A549 (cell line): ENCODE data around the gene ACADL. TPM values are rescaled to one million over a fixed set of nuclear protein-coding genes. Genes with fewer than 3 reads are reported as not detected.

Source experiments
- ATAC-seq, 2 experiments: fragments of 200-7000 bp in 1 of 2; fragments of >200 bp in 1 of 2; cut with Nextera tagmentation in 1 of 2; cut with Tn5 transposase in 1 of 2; 3 replicates each; pipeline versions ENCODE4 v1.8.0 to v1.9.1; 2018 to 2020; ENCODE audit warnings: mild to moderate bottlenecking in 1 of 2, moderate library complexity in 1 of 2
- CTCF ChIA-PET: fragments of 300-600 bp; sonication (Branson Sonifier 250); formaldehyde crosslinking; extraction: SDS; loops from one replicate; lab custom pipeline; 2021; ENCODE audit warnings: antibody characterized with exemption, inconsistent platforms; lab: Yijun Ruan, JAX
- POLR2A ChIA-PET: fragments of 350-600 bp; formaldehyde crosslinking; extraction: SDS; loops from one replicate; lab custom pipeline; 2021; ENCODE audit warnings: antibody characterized with exemption, inconsistent platforms; lab: Yijun Ruan, JAX
- DNase-seq, 2 experiments: peaks; one replicate each; pipeline versions ENCODE4 v3.0.0 to v3.0.0-alpha.2; 2011 to 2016; ENCODE audit warnings: low read depth in 1 of 2, low spot score in 1 of 2
- FAIRE-seq: peaks from 2 replicates; lab custom pipeline; 2011; peaks lifted over from hg19 to GRCh38; lab: Jason Lieb, UNC
- H3K27ac ChIP-seq, 2 experiments: fragments of >200 bp; sonication (Bioruptor Twin); formaldehyde crosslinking; 3 replicates each; pipeline ENCODE4 v1.5.1; 2016 to 2017
- H3K4me1 ChIP-seq: fragments of >200 bp; sonication (Bioruptor Twin); formaldehyde crosslinking; 3 replicates; pipeline ENCODE4 v1.6.1; 2016
- H3K4me2 ChIP-seq: fragments of >200 bp; sonication (Bioruptor Twin); formaldehyde crosslinking; 3 replicates; pipeline ENCODE4 v1.6.1; 2016
- H3K4me3 ChIP-seq: fragments of >200 bp; sonication (Bioruptor Twin); formaldehyde crosslinking; 3 replicates; pipeline ENCODE4 v1.5.1; 2016
- H3K9me3 ChIP-seq: fragments of >200 bp; sonication (Bioruptor Twin); formaldehyde crosslinking; 3 replicates; pipeline ENCODE4 v1.6.1; 2016
- ATOH8 ChIP-seq: fragments of 250-450 bp; sonication (Bioruptor Pico); IDR thresholded peaks from 2 replicates; pipeline ENCODE4 v1.5.0; 2020; ENCODE audit warnings: low read depth, mild to moderate bottlenecking, moderate library complexity
- BHLHE40 ChIP-seq: IDR thresholded peaks from 2 replicates; pipeline ENCODE4 v1.6.1; 2012; ENCODE audit warnings: low read depth, low read length, inconsistent platforms
- CBX8 ChIP-seq: fragments of 200-600 bp; sonication (generic); IDR thresholded peaks from 2 replicates; pipeline ENCODE4 v1.6.1; 2016
- CEBPB ChIP-seq, 2 experiments: fragments of >200 bp in 1 of 2; sonication (Bioruptor Twin) in 1 of 2; formaldehyde crosslinking in 1 of 2; IDR thresholded peaks; 2 replicates each; pipeline ENCODE4 v1.6.1; 2012 to 2016
- CHD2 ChIP-seq: fragments of 150-350 bp; IDR thresholded peaks from 2 replicates; pipeline ENCODE4 v1.6.1; 2014; ENCODE audit warnings: low read length; ENCODE audit not compliant: partially characterized antibody
- CHD4 ChIP-seq: fragments of 200-600 bp; sonication (generic); IDR thresholded peaks from 2 replicates; pipeline ENCODE4 v1.6.1; 2016; ENCODE audit warnings: antibody characterized with exemption, mild to moderate bottlenecking, borderline replicate concordance
- CTCF ChIP-seq: fragments of >200 bp; sonication (Bioruptor Twin); formaldehyde crosslinking; IDR thresholded peaks from 3 replicates; pipeline ENCODE4 v1.5.1; 2016
- E2F6 ChIP-seq: IDR thresholded peaks from 2 replicates; pipeline ENCODE4 v1.6.1; 2012; ENCODE audit warnings: low read depth, borderline replicate concordance
- EHF ChIP-seq: fragments of 250-450 bp; sonication (Bioruptor Pico); IDR thresholded peaks from 2 replicates; pipeline ENCODE4 v1.5.0; 2020; ENCODE audit warnings: mild to moderate bottlenecking
- EHMT2 ChIP-seq: fragments of 200-600 bp; sonication (generic); IDR thresholded peaks from 2 replicates; pipeline ENCODE4 v1.6.1; 2016; ENCODE audit warnings: antibody characterized with exemption, low read depth, mild to moderate bottlenecking, moderate library complexity
- EP300 ChIP-seq, 2 experiments: fragments of >200 bp; sonication (Bioruptor Twin); formaldehyde crosslinking; IDR thresholded peaks; 2 replicates in 1 of 2; 3 replicates in 1 of 2; pipeline ENCODE4 v1.6.1; 2016 to 2017
- ESRRA ChIP-seq: fragments of 150-350 bp; IDR thresholded peaks from 2 replicates; pipeline ENCODE4 v1.6.1; 2014; ENCODE audit warnings: mild to moderate bottlenecking, low read length, borderline replicate concordance
- FOSL2 ChIP-seq, 2 experiments: fragments of 450-650 bp in 1 of 2; fragments of >200 bp in 1 of 2; sonication (Bioruptor Twin) in 1 of 2; formaldehyde crosslinking; IDR thresholded peaks; 2 replicates each; pipeline versions ENCODE4 v1.5.0 to v1.6.1; 2016 to 2020; ENCODE audit warnings: mild to moderate bottlenecking in 1 of 2, moderate library complexity in 1 of 2
- FOXS1 ChIP-seq: fragments of 250-450 bp; sonication (Bioruptor Pico); IDR thresholded peaks from 2 replicates; pipeline ENCODE4 v1.5.0; 2020; ENCODE audit warnings: mild to moderate bottlenecking, moderate library complexity
- HDAC2 ChIP-seq: fragments of 200-600 bp; sonication (generic); IDR thresholded peaks from 2 replicates; pipeline ENCODE4 v1.6.1; 2016
- HEYL ChIP-seq: fragments of 250-450 bp; sonication (Bioruptor Pico); IDR thresholded peaks from 2 replicates; pipeline ENCODE4 v1.8.0; 2021; ENCODE audit warnings: mild to moderate bottlenecking, moderate library complexity
- HOXB13 ChIP-seq: fragments of 250-450 bp; sonication (Bioruptor Pico); IDR thresholded peaks from 2 replicates; pipeline ENCODE4 v1.5.0; 2020; ENCODE audit warnings: low read depth, mild to moderate bottlenecking, moderate library complexity
- JUNB ChIP-seq: fragments of >200 bp; sonication (Bioruptor Twin); formaldehyde crosslinking; IDR thresholded peaks from 2 replicates; pipeline ENCODE4 v1.6.1; 2016
- KDM5A ChIP-seq: fragments of 200-600 bp; sonication (generic); IDR thresholded peaks from 2 replicates; pipeline ENCODE4 v1.6.1; 2016; ENCODE audit warnings: antibody characterized with exemption, mild to moderate bottlenecking
- NFE2L2 ChIP-seq: fragments of 150-350 bp; conservative IDR thresholded peaks from 2 replicates; pipeline ENCODE4 v1.6.1; 2014; ENCODE audit warnings: low read length
- NR3C1 ChIP-seq: fragments of >200 bp; sonication (Bioruptor Twin); formaldehyde crosslinking; IDR thresholded peaks from 3 replicates; pipeline ENCODE4 v1.6.1; 2017
- POLR2A ChIP-seq: IDR thresholded peaks from 2 replicates; pipeline ENCODE4 v1.6.1; 2012; ENCODE audit warnings: mild to moderate bottlenecking, low read length
- POLR2AphosphoS2 ChIP-seq: conservative IDR thresholded peaks from 2 replicates; pipeline ENCODE4 v1.6.1; 2012; ENCODE audit warnings: low read length, improper control_type of control experiment, inconsistent platforms
- RAD21 ChIP-seq, 2 experiments: fragments of >200 bp in 1 of 2; sonication (Bioruptor Twin) in 1 of 2; formaldehyde crosslinking in 1 of 2; IDR thresholded peaks in 1 of 2; conservative IDR thresholded peaks in 1 of 2; 2 replicates in 1 of 2; 3 replicates in 1 of 2; pipeline ENCODE4 v1.6.1; 2012 to 2018; ENCODE audit warnings: inconsistent platforms in 1 of 2
- RARB ChIP-seq: fragments of 250-450 bp; sonication (Bioruptor Pico); IDR thresholded peaks from 2 replicates; pipeline ENCODE4 v1.8.0; 2021; ENCODE audit warnings: mild to moderate bottlenecking, moderate library complexity
- REST ChIP-seq: fragments of 200-600 bp; sonication (generic); IDR thresholded peaks from 2 replicates; pipeline ENCODE4 v1.6.1; 2016; ENCODE audit warnings: antibody characterized with exemption, mild to moderate bottlenecking, moderate library complexity
- SMC3 ChIP-seq: fragments of >200 bp; sonication (Bioruptor Twin); formaldehyde crosslinking; IDR thresholded peaks from 3 replicates; pipeline ENCODE4 v1.6.1; 2018; ENCODE audit warnings: inconsistent platforms
- SREBF2 ChIP-seq: fragments of 450-650 bp; IDR thresholded peaks from 2 replicates; pipeline ENCODE4 v1.6.1; 2014; ENCODE audit warnings: mild to moderate bottlenecking, moderate library complexity
- TFCP2L1 ChIP-seq: fragments of 250-450 bp; sonication (Bioruptor Pico); IDR thresholded peaks from 2 replicates; pipeline ENCODE4 v1.5.0; 2021; ENCODE audit warnings: mild to moderate bottlenecking
- ZNF302 ChIP-seq: fragments of 250-450 bp; sonication (Bioruptor Pico); IDR thresholded peaks from 2 replicates; pipeline ENCODE4 v1.9.0; 2021; ENCODE audit warnings: inconsistent platforms, mild to moderate bottlenecking, moderate library complexity
- ZSCAN20 ChIP-seq: fragments of 250-450 bp; sonication (Bioruptor Pico); IDR thresholded peaks from 2 replicates; pipeline ENCODE4 v1.8.0; 2022; ENCODE audit warnings: mild to moderate bottlenecking, moderate library complexity
- WGBS: methylation state at CpG from one replicate; pipeline ENCODE4 v1.1.6; 2017; ENCODE audit errors: missing lambda C conversion rate; 5-methylcytosine and 5-hydroxymethylcytosine counted together
- polyA plus RNA-seq, 4 experiments: library from polyadenylated mRNA; depleted of rRNA in 3 of 4; stranded (reverse); fragments of >200 nt; fragmentation: RNase III in 1 of 4; extraction: RNeasy Plus Mini Kit Qiagen cat#74134 plus additional on column Dnase treatment in 1 of 4; gene quantifications; 2 replicates in 3 of 4; 3 replicates in 1 of 4; pipeline ENCODE4 v1.2.3, GENCODE V29; 2011 to 2017

ACADL gene
- polyA plus RNA-seq, 2 of the 4 experiments (the other 2 are of a cell fraction): 0.10 TPM; not detected in 1

- H3K9me3 ChIP-seq: no peaks in the 10 kb centered on the region
- ChIA-PET POLR2A (no interaction called here), CTCF (no interaction called here)
- 9% methylated on average over 1 of the region's 1 CpG for WGBS
- H3K4me3 ChIP-seq: no peak overlapping the region
- H3K27ac ChIP-seq: no peak overlapping the region
- no peaks in the 10 kb centered on the region for H3K4me1 ChIP-seq
- no peak overlapping the region for H3K4me2 ChIP-seq
- FAIRE-seq: no peak
- TF ChIP-seq JUNB (no peak), HOXB13 (no peak), RARB (CRISPR knock-in tag) (no peak), ESRRA (no peak), EHMT2 (no peak), POLR2A (no peak), SMC3 (no peak), BHLHE40 (no peak), CHD2 (no peak), CEBPB (IDR thresholded peaks at IDR 0.05) (no peak), CTCF (no peak), CHD4 (no peak), FOXS1 (CRISPR knock-in tag) (no peak), REST (no peak), POLR2AphosphoS2 (no peak), NFE2L2 (no peak), ZSCAN20 (CRISPR knock-in tag) (no peak), ATOH8 (no peak), KDM5A (no peak), CBX8 (no peak)
- no peak for DNase-seq
- ATAC-seq: no peak
These were observed 39.0 kb upstream of the ACADL start for GRCh38 chr2:210264282-210264681.

GRCh38 chr2:210263841-210264240 lies 38.6 kb upstream of the ACADL start:
- Histone ChIP-seq H3K27ac (no peak overlapping the region), H3K4me3 (no peak overlapping the region), H3K4me2 (no peak overlapping the region)
- DNase-seq (no peak), ATAC-seq (no peak)
- ChIA-PET CTCF (no interaction called here), POLR2A (no interaction called here)
- WGBS: 0% methylated on average over 1 of the region's 2 CpGs
- TF ChIP-seq CTCF (no peak), ATOH8 (no peak), HEYL (CRISPR knock-in tag) (no peak), E2F6 (no peak), EP300 (IDR thresholded peaks at IDR 0.05) (no peak), NR3C1 (no peak), ZNF302 (CRISPR knock-in tag) (no peak), TFCP2L1 (no peak), EHMT2 (no peak), RAD21 (conservative IDR thresholded peaks at IDR 0.05 in 1 of 2, IDR thresholded peaks at IDR 0.05 in 1 of 2) (no peak), SREBF2 (no peak), HDAC2 (no peak), HOXB13 (no peak), RARB (CRISPR knock-in tag) (no peak), FOSL2 (IDR thresholded peaks at IDR 0.05) (no peak), FOSL2 (CRISPR knock-in tag; IDR thresholded peaks at IDR 0.05) (no peak), EHF (CRISPR knock-in tag) (no peak), NFE2L2 (no peak)
- TF ChIP-seq, all 56 proteins: peak for 0
- Histone ChIP-seq H3K9me3 (no peaks in the 10 kb centered on the region), H3K4me1 (no peaks in the 10 kb centered on the region)
- FAIRE-seq: no peak
